ENCODE data around the gene GJA4.

The GJA4 gene

DNA sequence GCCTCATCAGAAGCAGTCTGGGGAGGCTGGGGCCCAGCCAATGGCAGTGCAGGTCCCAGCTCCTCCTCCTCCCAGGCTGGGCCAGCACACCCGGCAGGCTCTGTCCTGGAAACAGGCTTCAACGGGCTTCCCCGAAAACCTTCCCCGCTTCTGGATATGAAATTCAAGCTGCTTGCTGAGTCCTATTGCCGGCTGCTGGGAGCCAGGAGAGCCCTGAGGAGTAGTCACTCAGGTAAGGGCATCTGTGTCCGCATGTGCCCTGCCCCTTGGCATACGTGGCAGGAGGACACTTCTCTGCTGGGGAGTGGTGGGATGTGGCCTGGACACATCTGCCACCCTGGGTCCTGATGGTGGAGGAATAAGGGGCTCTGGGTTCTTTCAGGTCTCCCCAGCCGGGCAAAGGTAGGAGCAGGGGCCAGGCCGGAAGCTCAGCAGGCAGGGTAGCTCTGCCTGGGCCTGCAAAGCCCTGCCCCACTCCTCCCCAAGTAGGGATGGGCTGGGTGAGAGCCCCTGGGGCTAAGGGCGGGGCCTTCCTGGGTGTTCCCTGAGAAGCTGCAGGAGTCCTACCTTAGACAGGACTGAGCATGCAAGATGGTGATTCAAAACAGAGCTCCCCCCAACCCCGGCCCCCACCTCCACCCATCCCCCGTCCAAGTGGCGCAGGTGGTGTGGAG is 37.7 kb upstream of the GJA4 start, which contains the start of gene GJB5:
TSS of gene GJB5 (plus strand) at position 84 of the 674 bp plus-strand sequence. CDS start 2,284 bp downstream, outside the sequence.
- Mint-ChIP-seq H3K36me3 (ENCODE audit: low read depth) (no peaks in the 10 kb centered on the region), H3K27me3 (ENCODE audit: low read depth) (peaks cover 9% of the 10 kb centered on the region), H3K9me3 (no peaks in the 10 kb centered on the region), H3K4me1 (no peaks in the 10 kb centered on the region), H3K27ac (no peak within 1 kb of the TSS), H3K4me3 (no peak within 1 kb of the TSS)
- TF ChIP-seq, protein P1, sequence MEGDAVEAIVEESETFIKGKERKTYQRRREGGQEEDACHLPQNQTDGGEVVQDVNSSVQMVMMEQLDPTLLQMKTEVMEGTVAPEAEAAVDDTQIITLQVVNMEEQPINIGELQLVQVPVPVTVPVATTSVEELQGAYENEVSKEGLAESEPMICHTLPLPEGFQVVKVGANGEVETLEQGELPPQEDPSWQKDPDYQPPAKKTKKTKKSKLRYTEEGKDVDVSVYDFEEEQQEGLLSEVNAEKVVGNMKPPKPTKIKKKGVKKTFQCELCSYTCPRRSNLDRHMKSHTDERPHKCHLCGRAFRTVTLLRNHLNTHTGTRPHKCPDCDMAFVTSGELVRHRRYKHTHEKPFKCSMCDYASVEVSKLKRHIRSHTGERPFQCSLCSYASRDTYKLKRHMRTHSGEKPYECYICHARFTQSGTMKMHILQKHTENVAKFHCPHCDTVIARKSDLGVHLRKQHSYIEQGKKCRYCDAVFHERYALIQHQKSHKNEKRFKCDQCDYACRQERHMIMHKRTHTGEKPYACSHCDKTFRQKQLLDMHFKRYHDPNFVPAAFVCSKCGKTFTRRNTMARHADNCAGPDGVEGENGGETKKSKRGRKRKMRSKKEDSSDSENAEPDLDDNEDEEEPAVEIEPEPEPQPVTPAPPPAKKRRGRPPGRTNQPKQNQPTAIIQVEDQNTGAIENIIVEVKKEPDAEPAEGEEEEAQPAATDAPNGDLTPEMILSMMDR (IDR thresholded peaks at IDR 0.05; ENCODE audit: unreplicated experiment in 3 of 3): no peak

DNA sequence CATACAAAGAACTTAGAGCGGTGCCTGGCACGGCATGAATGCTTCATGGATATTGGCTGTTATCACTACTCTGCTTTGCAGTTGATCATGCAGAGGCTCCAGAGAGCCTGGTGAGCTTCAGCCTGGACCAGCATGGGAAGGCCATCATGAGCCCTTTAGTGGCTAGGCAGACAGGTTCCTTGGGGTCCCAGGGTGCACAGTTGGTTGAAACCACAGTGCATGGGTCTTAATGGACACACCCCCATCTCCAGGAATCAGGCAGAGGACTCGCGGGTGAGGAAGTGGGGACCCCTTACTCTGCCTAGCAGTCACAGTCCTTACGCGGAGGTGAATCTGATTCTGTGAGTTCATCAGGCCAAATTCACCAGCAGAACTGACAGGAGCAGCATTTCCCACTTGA is 36.8 kb upstream of the GJA4 start:
- no peaks in the 10 kb centered on the region for H3K9me3 Mint-ChIP-seq
- no peaks in the 10 kb centered on the region for H3K36me3 Mint-ChIP-seq (ENCODE audit: low read depth)
- no peak overlapping the region for H3K4me3 Mint-ChIP-seq
- TF ChIP-seq, protein P1 (IDR thresholded peaks at IDR 0.05; ENCODE audit: unreplicated experiment in 3 of 3): no peak
- H3K27ac Mint-ChIP-seq: no peak overlapping the region
- peaks cover 9% of the 10 kb centered on the region for H3K27me3 Mint-ChIP-seq (ENCODE audit: low read depth)
- H3K4me1 Mint-ChIP-seq: no peaks in the 10 kb centered on the region

DNA sequence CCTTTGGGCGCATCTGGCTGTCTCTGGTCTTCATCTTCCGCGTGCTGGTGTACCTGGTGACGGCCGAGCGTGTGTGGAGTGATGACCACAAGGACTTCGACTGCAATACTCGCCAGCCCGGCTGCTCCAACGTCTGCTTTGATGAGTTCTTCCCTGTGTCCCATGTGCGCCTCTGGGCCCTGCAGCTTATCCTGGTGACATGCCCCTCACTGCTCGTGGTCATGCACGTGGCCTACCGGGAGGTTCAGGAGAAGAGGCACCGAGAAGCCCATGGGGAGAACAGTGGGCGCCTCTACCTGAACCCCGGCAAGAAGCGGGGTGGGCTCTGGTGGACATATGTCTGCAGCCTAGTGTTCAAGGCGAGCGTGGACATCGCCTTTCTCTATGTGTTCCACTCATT is 35.4 kb upstream of the GJA4 start:
- Mint-ChIP-seq H3K36me3 (ENCODE audit: low read depth) (no peaks in the 10 kb centered on the region), H3K4me3 (no peak overlapping the region), H3K27me3 (ENCODE audit: low read depth) (peaks cover 9% of the 10 kb centered on the region), H3K27ac (no peak overlapping the region), H3K9me3 (no peaks in the 10 kb centered on the region), H3K4me1 (no peaks in the 10 kb centered on the region)
- TF ChIP-seq, protein P1 (IDR thresholded peaks at IDR 0.05; ENCODE audit: unreplicated experiment in 3 of 3): no peak

DNA sequence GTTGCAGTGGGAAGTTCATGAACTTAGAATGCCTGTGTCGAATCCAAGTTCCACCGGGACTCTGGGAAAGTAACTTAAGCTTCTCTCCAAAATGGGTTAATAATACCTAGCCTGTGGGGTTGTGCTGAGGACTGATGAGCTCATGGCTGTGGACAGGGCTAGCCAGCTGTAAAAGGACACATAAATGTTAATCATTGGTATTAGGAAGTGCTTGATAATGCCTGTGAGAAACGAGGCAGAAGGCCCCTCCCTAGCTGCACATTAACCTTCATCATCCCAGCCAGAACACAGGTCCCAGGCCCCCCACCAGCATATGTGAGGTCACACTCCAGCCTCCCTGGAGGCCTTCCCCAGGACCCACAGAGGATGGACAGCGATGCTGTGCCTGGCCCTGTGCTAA is 34.0 kb upstream of the GJA4 start:
- Mint-ChIP-seq H3K27ac (peak overlapping the region in 2 of 3 experiments; percentile 61 to 67), H3K9me3 (no peaks in the 10 kb centered on the region)
- TF ChIP-seq, protein P1 (IDR thresholded peaks at IDR 0.05; ENCODE audit: unreplicated experiment in 3 of 3): no peak

DNA sequence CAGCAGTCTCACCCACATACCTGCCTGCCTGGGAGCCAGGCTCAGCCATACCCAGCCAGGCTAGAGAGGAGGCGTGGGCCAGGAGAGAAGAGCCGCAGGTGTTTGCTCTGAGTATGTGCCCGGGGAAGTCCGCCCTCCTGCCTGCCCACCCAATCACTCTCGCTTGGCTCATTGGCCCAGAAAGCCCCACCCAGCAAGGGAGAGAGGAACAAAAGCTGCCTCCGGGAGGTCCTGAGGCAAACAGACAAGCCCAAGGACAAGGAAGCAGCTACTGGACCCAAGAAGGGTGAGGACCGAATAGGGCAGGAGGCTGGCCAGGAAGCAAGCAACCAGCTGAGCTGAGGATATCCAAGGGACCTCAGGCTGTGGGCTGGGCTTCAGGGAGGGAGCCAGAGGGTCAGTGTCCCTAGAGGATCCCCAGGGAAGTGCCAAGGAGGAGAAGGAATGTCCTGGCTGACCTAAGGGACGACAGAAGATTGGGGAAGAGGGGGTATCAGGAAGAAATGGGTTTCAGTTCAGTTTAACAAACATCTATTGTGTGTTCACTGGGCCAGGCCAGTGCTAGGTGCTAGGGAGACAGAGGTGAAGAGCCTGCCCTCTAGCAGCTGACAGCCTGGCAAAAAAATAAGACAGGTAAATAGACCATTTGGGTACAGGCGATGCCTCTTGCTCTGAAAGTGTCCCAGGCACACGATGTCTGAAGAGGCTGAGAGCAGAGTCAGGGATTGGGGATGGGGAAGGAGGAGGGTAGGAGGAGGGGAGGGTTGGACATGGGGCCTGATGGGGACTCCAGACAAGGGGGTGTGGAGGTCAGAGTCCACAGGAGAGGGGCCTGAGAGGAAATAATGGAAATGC is 33.1 kb upstream of the GJA4 start, which contains the start of gene GJB4:
TSS of gene GJB4 (plus strand) at position 238 of the 855 bp plus-strand sequence. CDS start 1,515 bp downstream, outside the sequence.
- no peaks in the 10 kb centered on the region for H3K9me3 Mint-ChIP-seq
- H3K27ac Mint-ChIP-seq: peak within 1 kb of the TSS in 2 of 3 experiments; percentile 61 to 67
- no peaks in the 10 kb centered on the region for H3K4me1 Mint-ChIP-seq
- H3K36me3 Mint-ChIP-seq (ENCODE audit: low read depth): no peaks in the 10 kb centered on the region
- peaks cover 8% of the 10 kb centered on the region for H3K27me3 Mint-ChIP-seq (ENCODE audit: low read depth)
- TF ChIP-seq, protein P1 (IDR thresholded peaks at IDR 0.05; ENCODE audit: unreplicated experiment in 3 of 3): no peak
- no peak within 1 kb of the TSS for H3K4me3 Mint-ChIP-seq

More for the DNA sequence above, 34.0 kb upstream of the GJA4 start:
- H3K4me1 Mint-ChIP-seq: no peaks in the 10 kb centered on the region
- peaks cover 8% of the 10 kb centered on the region for H3K27me3 Mint-ChIP-seq (ENCODE audit: low read depth)
- no peak overlapping the region for H3K4me3 Mint-ChIP-seq
- H3K36me3 Mint-ChIP-seq (ENCODE audit: low read depth): no peaks in the 10 kb centered on the region
